H9 (cell line): ENCODE measurements around the gene ACAA2. TPM values are rescaled to one million over a fixed set of nuclear protein-coding genes. Genes with fewer than 3 reads are reported as not detected.

Experiments used
- DNase-seq: peaks from one replicate; pipeline ENCODE4 v3.0.0-alpha.2; 2017
- H2AFZ ChIP-seq: one replicate; pipeline ENCODE4 v1.6.1; 2013; ENCODE audit warnings: mild to moderate bottlenecking, low read length, control low read depth, moderate library complexity
- H2AK5ac ChIP-seq: 2 replicates; pipeline ENCODE4 v1.6.1; 2013; ENCODE audit warnings: low read length, control low read depth, mixed read lengths; ENCODE audit not compliant: insufficient read length
- H2BK120ac ChIP-seq: one replicate; pipeline ENCODE4 v1.6.1; 2013; ENCODE audit warnings: low read depth, mild to moderate bottlenecking, low read length, control low read depth, inconsistent platforms; ENCODE audit not compliant: poor library complexity, severe bottlenecking
- H2BK12ac ChIP-seq: 2 replicates; pipeline ENCODE4 v1.6.1; 2013; ENCODE audit warnings: low read length, control low read depth, mixed read lengths, low read depth; ENCODE audit not compliant: insufficient read length
- H2BK15ac ChIP-seq: 2 replicates; pipeline ENCODE4 v1.6.1; 2013; ENCODE audit warnings: low read depth, low read length, control low read depth
- H2BK20ac ChIP-seq: one replicate; pipeline ENCODE4 v1.6.1; 2013; ENCODE audit warnings: low read depth, mild to moderate bottlenecking, low read length, control low read depth, inconsistent platforms; ENCODE audit not compliant: poor library complexity, severe bottlenecking
- H2BK5ac ChIP-seq: 2 replicates; pipeline ENCODE4 v1.6.1; 2013; ENCODE audit warnings: low read length, control low read depth, mixed read lengths; ENCODE audit not compliant: insufficient read length
- H3K14ac ChIP-seq: 2 replicates; pipeline ENCODE4 v1.6.1; 2013; ENCODE audit warnings: low read length, control low read depth; ENCODE audit not compliant: insufficient read depth
- H3K18ac ChIP-seq: 2 replicates; pipeline ENCODE4 v1.6.1; 2013; ENCODE audit warnings: low read depth, mild to moderate bottlenecking, mixed read lengths, low read length, control low read depth; ENCODE audit not compliant: insufficient read length
- H3K23ac ChIP-seq: 2 replicates; pipeline ENCODE4 v1.6.1; 2013; ENCODE audit warnings: low read length, control low read depth, mixed read lengths, low read depth; ENCODE audit not compliant: insufficient read length
- H3K23me2 ChIP-seq: 2 replicates; pipeline ENCODE4 v1.6.1; 2013; ENCODE audit warnings: low read depth, mild to moderate bottlenecking, mixed read lengths, low read length, control low read depth; ENCODE audit not compliant: insufficient read length, poor library complexity, severe bottlenecking
- H3K27ac ChIP-seq: 2 replicates; pipeline ENCODE4 v1.5.1; 2013; ENCODE audit warnings: low read length, control low read depth, mixed read lengths, low read depth; ENCODE audit not compliant: insufficient read length
- H3K27me3 ChIP-seq: 2 replicates; pipeline ENCODE4 v1.6.1; 2013; ENCODE audit warnings: low read length, control low read depth, inconsistent platforms; ENCODE audit not compliant: insufficient read depth
- H3K4ac ChIP-seq: 2 replicates; pipeline ENCODE4 v1.6.1; 2013; ENCODE audit warnings: low read depth, mild to moderate bottlenecking, control low read depth, inconsistent platforms, low read length, moderate library complexity
- H3K4me1 ChIP-seq: 2 replicates; pipeline ENCODE4 v1.6.1; 2013; ENCODE audit warnings: low read length, control low read depth, inconsistent platforms; ENCODE audit not compliant: insufficient read depth
- H3K4me2 ChIP-seq: 2 replicates; pipeline ENCODE4 v1.6.1; 2013; ENCODE audit warnings: low read length, control low read depth, mixed read lengths; ENCODE audit not compliant: insufficient read length, insufficient read depth
- H3K56ac ChIP-seq: 2 replicates; pipeline ENCODE4 v1.6.1; 2013; ENCODE audit warnings: low read depth, mild to moderate bottlenecking, mixed read lengths, low read length, control low read depth; ENCODE audit not compliant: insufficient read length
- H3K79me1 ChIP-seq: 2 replicates; pipeline ENCODE4 v1.6.1; 2013; ENCODE audit warnings: low read depth, mild to moderate bottlenecking, moderate library complexity, low read length, control low read depth, inconsistent platforms; ENCODE audit not compliant: insufficient read depth, poor library complexity, severe bottlenecking
- H3K79me2 ChIP-seq: 2 replicates; pipeline ENCODE4 v1.6.1; 2013; ENCODE audit warnings: low read length, control low read depth, inconsistent platforms; ENCODE audit not compliant: insufficient read depth
- H3K9ac ChIP-seq: 2 replicates; pipeline ENCODE4 v1.6.1; 2013; ENCODE audit warnings: low read length, control low read depth, mixed read lengths; ENCODE audit not compliant: insufficient read length; ENCODE audit errors: extremely low read depth
- H3K9me3 ChIP-seq: one replicate; pipeline ENCODE4 v1.6.1; 2013; ENCODE audit warnings: low read depth, low read length, inconsistent platforms; ENCODE audit not compliant: control insufficient read depth
- H3T11ph ChIP-seq: one replicate; pipeline ENCODE4 v1.6.1; 2013; ENCODE audit warnings: mild to moderate bottlenecking, low read length, control low read depth, inconsistent platforms
- H4K20me1 ChIP-seq: one replicate; pipeline ENCODE4 v1.6.1; 2013; ENCODE audit not compliant: control insufficient read depth, insufficient read length, insufficient read depth
- H4K5ac ChIP-seq: 2 replicates; pipeline ENCODE4 v1.6.1; 2013; ENCODE audit warnings: low read depth, mild to moderate bottlenecking, mixed read lengths, low read length, control low read depth; ENCODE audit not compliant: insufficient read length
- H4K8ac ChIP-seq: replicated peaks from 2 replicates; pipeline ENCODE4 v1.6.1; 2013; ENCODE audit warnings: low read length, control low read depth, mixed read lengths, low read depth; ENCODE audit not compliant: insufficient read length
- H4K91ac ChIP-seq: 2 replicates; pipeline ENCODE4 v1.6.1; 2013; ENCODE audit warnings: low read depth, mild to moderate bottlenecking, moderate library complexity, mixed read lengths, low read length, control low read depth; ENCODE audit not compliant: insufficient read length
- H3K27ac Mint-ChIP-seq, 3 experiments: 2 replicates in 2 of 3; 3 replicates in 1 of 3; pipeline ENCODE4 v1.8.0; 2020 to 2021; ENCODE audit warnings: mixed read lengths in 3 of 3, mild to moderate bottlenecking in 1 of 3, moderate library complexity in 1 of 3
- H3K27me3 Mint-ChIP-seq: 2 replicates; pipeline ENCODE4 v1.8.0; 2021; ENCODE audit warnings: low read depth, mild to moderate bottlenecking, moderate library complexity, mixed read lengths
- H3K36me3 Mint-ChIP-seq, 3 experiments: 2 replicates in 2 of 3; 3 replicates in 1 of 3; pipeline ENCODE4 v1.8.0; 2020 to 2021; ENCODE audit warnings: low read depth in 3 of 3, mixed read lengths in 3 of 3; ENCODE audit not compliant: insufficient read depth in 1 of 3
- H3K4me1 Mint-ChIP-seq, 2 experiments: 2 replicates each; pipeline ENCODE4 v1.8.0; 2020; ENCODE audit warnings: mixed read lengths in 2 of 2
- H3K4me3 Mint-ChIP-seq, 2 experiments: 2 replicates in 1 of 2; 3 replicates in 1 of 2; pipeline ENCODE4 v1.8.0; 2020 to 2021; ENCODE audit warnings: mild to moderate bottlenecking in 2 of 2, mixed read lengths in 2 of 2, moderate library complexity in 1 of 2
- H3K9me3 Mint-ChIP-seq, 2 experiments: 2 replicates in 1 of 2; 3 replicates in 1 of 2; pipeline ENCODE4 v1.8.0; 2020; ENCODE audit warnings: mild to moderate bottlenecking in 2 of 2, mixed read lengths in 2 of 2, moderate library complexity in 1 of 2
- CTCF ChIP-seq: fragments of 200-600 bp; sonication (generic); conservative IDR thresholded peaks from 3 replicates; pipeline ENCODE4 v1.8.0; 2021; ENCODE audit warnings: antibody characterized with exemption, mild to moderate bottlenecking
- WGBS: extraction: QIAGEN DNeasy Blood & Tissue Kit; methylation state at CpG from one replicate; pipeline ENCODE4 v1.1.7; 2013; ENCODE audit warnings: missing lambda C conversion rate, low lambda C conversion rate, mixed read lengths; ENCODE audit not compliant: insufficient read length; ENCODE audit errors: extremely low coverage; 5-methylcytosine and 5-hydroxymethylcytosine counted together
- total RNA-seq: library from RNA; stranded (reverse); gene quantifications from 2 replicates; pipeline ENCODE4 v1.2.1, GENCODE V29; 2021

ACAA2 gene
- total RNA-seq, 1 experiment from 2014 or later, result 115 TPM

GRCh38 chr18:49743117-49743567, 70.2 kb downstream of the ACAA2 start:
- H3K79me2 ChIP-seq, result no peaks in the 10 kb centered on the region
- no peak overlapping the region for H2BK5ac ChIP-seq
- H3K23ac ChIP-seq, result no peak overlapping the region
- H3K14ac ChIP-seq, result no peak overlapping the region
- H3K27ac ChIP-seq, result no peak overlapping the region
- no peak overlapping the region for H3K4me2 ChIP-seq
- H3K23me2 ChIP-seq, result no peaks in the 10 kb centered on the region
- no peaks in the 10 kb centered on the region for H3K27me3 ChIP-seq
- no peak for DNase-seq
- H2BK20ac ChIP-seq, result no peak overlapping the region
- no peak overlapping the region for H2BK12ac ChIP-seq
- WGBS, result no CpG with 5 or more reads among the region's 5 CpGs
- no peak overlapping the region for H3K56ac ChIP-seq
- no peak overlapping the region for H2AK5ac ChIP-seq
- no peak overlapping the region for H2BK120ac ChIP-seq
- H4K20me1 ChIP-seq, result no peaks in the 10 kb centered on the region
- H4K5ac ChIP-seq, result no peak overlapping the region
- H3K9me3 ChIP-seq, result no peaks in the 10 kb centered on the region
- H3K4me1 ChIP-seq, result 0 out of 2 replicates have a peak, but pooled peaks cover 2% of the 10 kb centered on the region
- Mint-ChIP-seq H3K27ac (no peak overlapping the region), H3K9me3 (no peaks in the 10 kb centered on the region; a peak in 1 of 5 replicates), H3K27me3 (no peaks in the 10 kb centered on the region; the same call in none of the 2 replicates), H3K36me3 (no peaks in the 10 kb centered on the region; a peak in 1 of 7 replicates), H3K4me3 (no peak overlapping the region), H3K4me1 (peaks cover 14 to 22% of the 10 kb centered on the region in 2 experiments)
- H3K4ac ChIP-seq, result no peak overlapping the region
- no peaks in the 10 kb centered on the region for H3K79me1 ChIP-seq
- no peak overlapping the region for H2AFZ ChIP-seq
- no peak overlapping the region for H4K8ac ChIP-seq
- no peak overlapping the region for H3K9ac ChIP-seq
- H2BK15ac ChIP-seq, result no peak overlapping the region
- no peak for TF ChIP-seq CTCF
- no peak overlapping the region for H3K18ac ChIP-seq
- H4K91ac ChIP-seq, result no peak overlapping the region
- H3T11ph ChIP-seq, result no peak overlapping the region
